GM19043 (cell line): Measurements from ENCODE around the gene PDHX.
A peak's percentile ranks its signal among the peaks of the same experiment; 100 is the strongest.

Experiments
- ATAC-seq: cut with Tn5 transposase; IDR thresholded peaks from one replicate; pipeline ENCODE4 v1.9.1; 2021; ENCODE audit warnings: low read depth; ENCODE audit not compliant: unreplicated experiment

The PDHX gene

GRCh38 chr11:34986883-34987520, 70.6 kb downstream of the PDHX start:
- ATAC-seq, result no peak

- ATAC-seq, result no peak
These were observed 71.2 kb downstream of the PDHX start for GRCh38 chr11:34987617-34988016.

- no peak for ATAC-seq
These were observed 72.2 kb downstream of the PDHX start for GRCh38 chr11:34988294-34989255.

DNA sequence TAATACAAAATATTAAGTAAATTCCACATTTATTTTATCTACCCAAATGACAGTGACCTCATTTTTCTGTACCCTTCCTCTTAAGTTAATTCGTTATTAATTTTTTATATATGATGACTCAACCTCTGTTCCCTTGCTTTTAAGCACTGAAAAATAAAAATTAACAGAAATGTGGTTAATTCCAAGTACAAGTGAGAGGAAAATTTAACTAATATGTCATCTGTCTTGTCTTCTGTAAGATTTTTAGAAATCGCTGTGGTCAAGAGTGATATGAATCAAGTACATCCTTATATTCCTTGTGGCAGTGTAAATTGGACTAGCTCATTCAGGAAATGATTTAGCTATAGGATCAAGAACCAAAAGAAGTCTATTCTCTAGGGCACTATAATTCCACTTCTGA, 74.5 kb downstream of the PDHX start:
- no peak for ATAC-seq

DNA sequence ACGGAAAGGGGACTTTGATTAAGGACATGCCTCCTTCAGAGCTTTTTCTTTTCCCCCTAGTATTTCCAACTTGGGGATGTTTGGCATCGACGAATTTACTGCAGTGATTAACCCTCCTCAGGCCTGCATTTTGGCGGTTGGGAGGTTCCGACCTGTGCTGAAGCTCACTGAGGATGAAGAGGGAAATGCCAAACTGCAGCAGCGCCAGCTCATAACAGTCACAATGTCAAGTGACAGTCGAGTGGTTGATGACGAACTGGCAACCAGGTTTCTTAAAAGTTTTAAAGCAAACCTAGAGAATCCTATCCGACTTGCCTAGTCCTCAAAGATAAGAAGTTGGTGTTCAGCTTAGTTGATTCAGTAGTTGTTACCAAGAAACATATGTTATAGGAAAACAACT, 78.4 kb downstream of the PDHX start:
- ATAC-seq, result no peak

- no peak for ATAC-seq
These were observed 80.5 kb downstream of the PDHX start for GRCh38 chr11:34996958-34997357.

DNA sequence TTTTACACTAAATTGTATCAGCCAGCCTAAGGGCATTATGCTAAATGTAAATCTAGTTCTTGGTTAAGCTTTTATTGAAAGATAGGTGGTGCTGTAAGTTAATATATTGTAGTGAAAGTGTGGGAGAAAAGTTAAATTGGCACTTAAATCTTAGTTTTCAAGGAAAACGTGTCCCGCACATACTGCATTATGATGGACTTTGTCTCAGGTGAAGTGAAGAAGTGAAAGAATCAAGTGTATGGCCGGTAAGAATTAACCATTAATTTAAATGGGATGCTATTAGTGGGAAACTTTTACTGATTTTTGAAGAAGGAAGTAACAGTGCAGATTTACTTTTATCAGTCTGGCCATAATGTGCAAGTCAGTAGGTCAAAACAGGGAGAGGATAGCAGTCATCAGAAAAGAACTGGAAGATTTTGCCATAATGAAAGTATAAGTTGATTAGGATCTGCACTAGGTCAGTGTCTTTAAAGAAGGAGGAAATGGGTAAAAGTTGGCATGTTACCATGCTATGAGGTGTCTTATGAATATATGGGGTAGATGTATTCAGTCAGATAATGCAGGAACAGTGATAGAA, 81.6 kb downstream of the PDHX start:
- no peak for ATAC-seq

- no peak for ATAC-seq
These were observed 83.0 kb downstream of the PDHX start for GRCh38 chr11:34999453-34999852.

DNA sequence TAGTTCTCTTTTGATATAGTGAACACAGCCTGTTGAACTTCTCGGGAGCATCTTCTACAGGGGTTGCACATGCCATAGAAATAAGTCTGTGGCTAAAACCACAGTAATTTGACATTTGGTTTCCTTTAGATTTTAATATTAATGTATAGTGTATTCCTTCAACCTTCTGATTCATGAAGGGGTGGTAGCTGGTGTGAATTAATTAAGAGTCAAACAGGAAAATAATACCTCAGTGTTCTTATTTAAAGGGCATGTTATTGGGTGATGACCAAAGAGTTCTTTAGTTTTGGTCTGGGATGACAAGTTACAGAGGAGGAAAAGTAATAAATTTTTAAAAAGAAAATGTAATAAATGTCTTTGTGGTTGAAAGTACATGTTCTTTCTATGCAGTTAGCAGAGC, 86.8 kb downstream of the PDHX start:
- ATAC-seq, result no peak

- no peak for ATAC-seq
These were observed 87.2 kb downstream of the PDHX start for GRCh38 chr11:35003658-35004057.

- ATAC-seq, result no peak
These were observed 88.8 kb downstream of the PDHX start for GRCh38 chr11:35005141-35005780.

DNA sequence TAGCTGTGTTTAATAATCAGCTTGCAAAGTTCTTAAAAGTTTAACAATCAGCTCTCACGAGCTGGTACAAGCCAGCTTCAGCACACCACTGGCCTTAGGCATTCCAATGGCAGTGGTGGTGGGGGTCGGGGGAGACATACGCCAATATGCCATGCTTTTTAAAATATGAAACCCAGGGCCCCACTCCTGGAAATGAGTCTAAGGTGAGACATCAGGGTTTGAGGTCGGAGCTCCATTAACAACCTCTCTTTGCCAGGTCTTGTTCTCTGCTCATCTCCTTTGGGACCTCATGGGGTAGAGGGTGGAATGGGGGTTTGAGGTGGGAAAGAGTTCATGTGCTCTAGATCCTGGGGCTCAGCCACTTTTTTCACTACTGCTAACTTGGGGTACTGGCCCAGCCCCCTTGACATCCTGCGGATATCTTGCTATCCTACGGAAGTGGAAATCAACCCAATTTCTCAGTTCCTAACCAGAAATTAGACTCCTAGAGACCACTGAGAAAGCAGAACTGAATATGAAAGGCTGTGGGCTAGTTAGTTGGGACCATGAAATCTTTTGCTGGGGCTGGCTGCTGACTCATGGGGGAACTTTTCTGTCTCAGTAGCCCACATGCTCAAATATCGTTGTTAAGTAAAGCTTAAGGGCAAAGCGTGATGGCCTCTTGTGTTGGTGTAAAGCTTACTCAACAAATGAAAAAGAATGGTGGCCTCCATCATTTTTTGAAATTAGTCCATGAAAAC, 90.1 kb downstream of the PDHX start:
- peak; percentile 89 for ATAC-seq

- peak; percentile 45 for ATAC-seq
These were observed 90.9 kb downstream of the PDHX start for GRCh38 chr11:35007277-35007676.

GRCh38 chr11:35009191-35009943, 92.9 kb downstream of the PDHX start:
- no peak for ATAC-seq

GRCh38 chr11:35009944-35010342, 93.5 kb downstream of the PDHX start:
- no peak for ATAC-seq

DNA sequence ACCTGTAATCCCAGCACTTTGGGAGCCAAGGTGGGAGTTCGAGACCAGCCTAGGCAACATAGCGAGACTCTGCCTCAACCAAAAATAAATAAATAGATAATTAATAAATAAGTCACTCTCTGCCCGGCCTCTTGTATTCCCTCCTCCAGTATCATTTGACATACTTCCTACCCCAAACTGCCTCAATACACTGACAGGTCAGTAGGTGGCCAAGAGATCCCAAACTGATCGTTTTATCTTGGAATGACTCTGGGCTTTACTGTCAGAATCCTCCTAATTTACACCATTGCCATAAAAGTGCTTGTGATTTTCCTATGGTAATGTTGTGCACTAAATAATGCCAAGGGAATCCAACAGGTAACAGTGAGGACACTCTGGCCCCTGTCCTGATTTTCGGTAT, 94.2 kb downstream of the PDHX start:
- ATAC-seq, result no peak

DNA sequence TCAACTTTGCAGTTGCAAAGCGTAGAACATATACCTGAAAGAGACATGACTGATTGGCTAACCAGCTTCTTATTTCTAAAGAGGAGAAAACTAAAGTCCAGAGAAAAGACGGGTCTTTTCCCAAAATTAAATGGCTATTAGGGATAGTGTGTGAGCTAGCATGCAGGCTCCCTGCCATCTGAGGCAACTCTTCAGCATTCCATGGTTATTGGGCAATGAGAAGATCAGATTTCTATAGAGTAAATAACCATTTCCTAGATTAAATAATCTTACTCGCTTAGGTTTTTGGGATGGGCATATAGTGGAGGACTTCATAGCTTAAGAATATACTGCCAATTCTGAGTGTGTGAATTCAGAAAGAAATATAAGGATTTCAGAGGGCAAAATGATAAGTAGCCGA, 95.0 kb downstream of the PDHX start:
- no peak for ATAC-seq

DNA sequence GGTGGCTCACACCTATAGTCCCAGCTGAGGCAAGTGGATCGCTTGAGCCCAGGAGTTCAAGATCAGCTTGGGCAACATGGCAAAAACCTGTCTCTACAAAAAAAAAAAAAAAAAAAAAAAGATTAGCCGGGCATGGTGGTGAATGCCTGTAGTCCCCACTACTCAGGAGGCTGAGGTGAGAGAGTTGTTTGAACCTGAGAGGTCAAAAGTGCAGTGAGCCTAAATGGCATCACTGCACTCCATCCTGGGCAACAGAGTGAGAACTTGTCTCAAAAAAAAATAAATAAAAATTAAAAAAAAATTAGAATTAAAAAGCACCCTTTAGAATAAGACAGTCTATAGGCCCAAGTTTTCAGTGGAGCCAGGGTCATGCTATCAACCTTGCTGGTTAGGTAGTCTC, 95.5 kb downstream of the PDHX start:
- no peak for ATAC-seq

GRCh38 chr11:35012467-35013191, 96.2 kb downstream of the PDHX start:
- ATAC-seq, result peak; percentile 65
